GM12865 (cell line): ENCODE results near the gene TKTL2.

Experiments used
- DNase-seq: peaks from one replicate; pipeline ENCODE4 v3.0.0; 2010; ENCODE audit warnings: low read depth
- H3K4me3 ChIP-seq: 2 replicates; pipeline ENCODE4 v1.5.1; 2011; ENCODE audit warnings: mild to moderate bottlenecking, low read depth, low read length, control low read depth
- CTCF ChIP-seq: IDR thresholded peaks from 2 replicates; pipeline ENCODE4 v1.5.1; 2011; ENCODE audit warnings: low read length, control low read depth, low read depth, inconsistent platforms; ENCODE audit not compliant: insufficient read depth; ENCODE audit errors: missing control alignments

Gene TKTL2

GRCh38 chr4:163492951-163493504 lies 19.5 kb upstream of the TKTL2 start:
- peak; percentile 41 for DNase-seq
- TF ChIP-seq CTCF = no peak
- peak overlapping the region; percentile 75 for H3K4me3 ChIP-seq

- no peak for DNase-seq
- H3K4me3 ChIP-seq = no peak overlapping the region
- no peak for TF ChIP-seq CTCF
Measured at GRCh38 chr4:163489929-163490328, 16.4 kb upstream of the TKTL2 start.

- DNase-seq = no peak
- no peak for TF ChIP-seq CTCF
- no peak overlapping the region for H3K4me3 ChIP-seq
Measured at GRCh38 chr4:163486321-163486720, 12.8 kb upstream of the TKTL2 start.

- TF ChIP-seq CTCF = no peak
- no peak for DNase-seq
Measured at GRCh38 chr4:163485589-163485988, 12.0 kb upstream of the TKTL2 start.

GRCh38 chr4:163484906-163485305 lies 11.4 kb upstream of the TKTL2 start:
- peak; percentile 76 for DNase-seq
- no peak overlapping the region for H3K4me3 ChIP-seq

More at GRCh38 chr4:163485589-163485988, 12.0 kb upstream of the TKTL2 start:
- no peak overlapping the region for H3K4me3 ChIP-seq

GRCh38 chr4:163482190-163482589 lies 8.6 kb upstream of the TKTL2 start:
- no peak for TF ChIP-seq CTCF
- peak; percentile 35 for DNase-seq
- H3K4me3 ChIP-seq = no peak overlapping the region

More at GRCh38 chr4:163484906-163485305, 11.4 kb upstream of the TKTL2 start:
- peak; percentile 50 for TF ChIP-seq CTCF
